GM19238 (cell line): ENCODE measurements around the gene KRT33A.

ENCODE experiments used
- DNase-seq: peaks from one replicate; pipeline ENCODE4 v3.0.0; 2011; ENCODE audit warnings: low spot score; ENCODE audit not compliant: insufficient read length

Gene KRT33A

GRCh38 chr17:41329279-41329948, 21.2 kb downstream of the KRT33A start:
- DNase-seq = no peak

- DNase-seq = no peak
These were observed 22.4 kb downstream of the KRT33A start for GRCh38 chr17:41328207-41328606.

DNA sequence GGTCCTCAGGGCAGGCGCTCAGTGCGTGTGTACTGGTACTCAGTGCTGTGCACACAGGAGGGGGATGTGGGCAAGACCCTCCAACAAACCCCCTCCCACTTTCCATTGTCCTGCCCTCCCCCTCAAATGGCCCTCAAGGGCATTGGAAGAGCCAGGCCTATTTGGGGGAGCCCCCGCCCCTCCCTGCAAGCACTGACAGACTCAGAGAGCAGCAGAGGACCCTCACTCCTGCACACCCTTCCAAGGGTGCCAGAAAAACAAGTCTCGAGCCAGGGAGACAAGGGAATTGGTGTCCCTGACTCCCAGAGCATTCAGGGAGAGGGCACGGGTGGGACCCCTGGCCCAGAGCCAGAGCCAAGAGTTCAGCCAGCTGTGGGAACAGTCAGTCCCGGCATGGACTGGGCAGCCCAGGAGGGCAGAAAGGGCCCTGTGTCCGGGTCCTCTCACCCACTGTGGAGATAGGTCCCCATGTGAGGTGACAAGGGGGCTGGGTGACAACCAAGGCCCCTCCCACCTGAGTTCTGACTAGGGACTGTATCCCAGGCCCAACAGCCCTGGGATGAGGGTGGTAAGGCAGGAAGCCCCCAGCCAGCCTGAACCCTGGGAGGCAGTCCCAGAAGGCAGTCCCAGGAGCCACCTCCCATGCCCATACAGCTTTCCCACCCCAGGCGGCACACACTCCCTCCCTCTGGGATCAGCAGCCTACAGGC, 23.1 kb downstream of the KRT33A start:
- no peak for DNase-seq

DNA sequence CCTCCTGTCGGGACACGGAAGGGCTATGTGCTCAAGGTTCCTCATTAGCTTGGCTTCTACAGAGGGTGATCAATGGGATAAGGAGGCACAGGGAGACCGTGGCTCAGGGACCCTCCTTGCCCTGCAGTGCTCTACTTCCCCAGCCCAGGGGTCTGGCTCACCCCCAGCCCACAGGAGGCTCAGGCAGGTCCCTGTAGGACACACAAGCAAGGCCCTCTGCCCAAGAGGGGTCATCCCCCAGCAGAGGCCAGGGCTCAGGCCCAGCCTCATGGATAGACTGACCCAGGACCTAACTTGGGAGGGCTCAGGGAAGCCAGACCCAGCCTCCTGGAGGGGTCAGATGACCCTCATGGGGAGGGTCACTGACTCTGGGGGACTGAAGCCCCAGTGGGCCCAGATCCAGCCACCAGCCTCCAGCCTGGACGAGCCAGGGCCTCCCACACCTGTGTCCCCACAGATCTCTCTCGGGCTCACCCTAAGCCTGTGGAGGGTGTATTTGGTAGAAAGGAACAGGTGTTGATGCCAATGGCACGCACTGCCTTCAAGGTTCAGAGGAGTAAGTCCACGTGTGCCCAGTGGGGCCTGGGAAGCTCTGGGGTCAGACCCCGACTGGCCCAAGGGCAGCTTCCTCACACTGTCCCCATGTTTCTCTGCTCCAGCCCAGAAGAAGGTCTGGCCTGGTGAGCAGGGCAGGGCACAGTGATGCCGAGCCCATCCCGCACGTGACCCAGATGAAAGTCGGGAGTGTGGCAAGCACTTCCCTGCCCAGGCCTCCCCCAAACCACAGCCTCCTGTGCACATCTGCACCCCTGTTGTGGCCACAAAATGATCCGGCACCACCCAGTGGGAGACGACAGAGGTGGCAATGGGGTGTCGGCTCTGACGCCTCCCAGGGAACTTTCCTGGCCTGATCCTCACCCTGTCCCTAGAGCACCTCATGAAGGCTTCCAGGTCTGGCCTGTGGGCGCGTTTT, 24.2 kb downstream of the KRT33A start:
- no peak for DNase-seq

GRCh38 chr17:41325611-41326010, 25.0 kb downstream of the KRT33A start:
- DNase-seq = no peak

DNA sequence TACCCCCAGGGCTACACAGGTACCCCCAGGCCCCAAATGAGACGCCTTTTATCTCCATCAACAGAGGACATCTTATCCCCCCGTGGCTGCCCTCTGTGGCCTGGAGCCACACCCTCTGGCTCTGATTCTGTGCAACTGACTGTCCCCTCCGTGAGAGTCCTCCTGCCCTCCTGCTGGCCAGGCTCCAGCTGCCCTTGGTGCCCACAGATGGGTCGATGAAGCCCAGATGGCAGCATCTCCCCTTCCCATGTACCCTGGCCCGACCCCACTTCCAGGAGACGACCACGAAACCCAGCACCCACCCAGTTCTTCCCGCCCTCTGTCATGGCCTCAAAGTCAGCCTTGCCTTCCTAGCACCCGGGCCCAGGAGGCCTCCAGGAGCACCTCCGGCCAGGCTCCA, 25.5 kb downstream of the KRT33A start:
- no peak for DNase-seq

DNA sequence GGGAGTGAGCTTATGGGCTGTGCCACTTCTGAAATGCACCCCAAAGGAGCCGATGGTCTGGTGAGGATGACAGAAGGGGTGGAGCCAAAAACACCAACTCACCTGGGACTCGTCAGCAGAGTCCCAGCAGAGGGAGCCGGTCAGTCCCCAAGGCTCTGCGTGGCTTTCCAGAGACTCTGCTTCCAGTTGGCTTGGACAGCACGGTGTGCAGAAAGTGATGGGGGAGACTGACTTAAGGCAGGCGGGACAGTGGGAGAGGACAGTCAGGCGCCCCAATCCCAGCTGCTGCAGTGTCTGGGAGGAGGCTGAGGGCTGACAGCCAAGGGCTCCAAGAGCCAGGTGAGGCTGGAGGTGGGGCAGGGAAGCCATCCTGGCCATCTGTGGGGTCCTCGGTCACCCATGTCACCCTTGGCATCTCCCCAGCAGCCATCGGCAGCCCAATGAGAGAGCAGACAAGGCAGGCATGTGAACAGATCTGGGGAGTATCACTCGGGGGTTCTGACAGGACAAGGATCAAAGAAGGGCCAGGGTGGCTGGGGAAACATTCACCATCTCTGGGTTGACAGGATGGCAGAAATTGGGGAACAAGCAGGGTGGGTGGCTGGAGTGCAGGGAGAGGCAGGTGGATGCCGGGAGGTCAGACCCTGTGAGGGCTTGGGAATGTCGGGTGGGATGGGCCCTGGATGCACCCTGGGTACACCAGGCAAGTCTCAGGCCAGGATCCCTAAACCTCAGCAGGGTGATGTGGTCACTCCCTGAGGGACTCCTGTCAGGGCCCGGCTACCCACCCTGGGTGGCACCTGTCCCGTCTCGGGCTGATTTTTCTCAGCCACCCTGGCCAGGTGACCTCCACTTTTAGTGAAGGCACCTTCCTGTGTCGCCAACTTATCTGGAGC, 26.2 kb downstream of the KRT33A start:
- DNase-seq = no peak

DNA sequence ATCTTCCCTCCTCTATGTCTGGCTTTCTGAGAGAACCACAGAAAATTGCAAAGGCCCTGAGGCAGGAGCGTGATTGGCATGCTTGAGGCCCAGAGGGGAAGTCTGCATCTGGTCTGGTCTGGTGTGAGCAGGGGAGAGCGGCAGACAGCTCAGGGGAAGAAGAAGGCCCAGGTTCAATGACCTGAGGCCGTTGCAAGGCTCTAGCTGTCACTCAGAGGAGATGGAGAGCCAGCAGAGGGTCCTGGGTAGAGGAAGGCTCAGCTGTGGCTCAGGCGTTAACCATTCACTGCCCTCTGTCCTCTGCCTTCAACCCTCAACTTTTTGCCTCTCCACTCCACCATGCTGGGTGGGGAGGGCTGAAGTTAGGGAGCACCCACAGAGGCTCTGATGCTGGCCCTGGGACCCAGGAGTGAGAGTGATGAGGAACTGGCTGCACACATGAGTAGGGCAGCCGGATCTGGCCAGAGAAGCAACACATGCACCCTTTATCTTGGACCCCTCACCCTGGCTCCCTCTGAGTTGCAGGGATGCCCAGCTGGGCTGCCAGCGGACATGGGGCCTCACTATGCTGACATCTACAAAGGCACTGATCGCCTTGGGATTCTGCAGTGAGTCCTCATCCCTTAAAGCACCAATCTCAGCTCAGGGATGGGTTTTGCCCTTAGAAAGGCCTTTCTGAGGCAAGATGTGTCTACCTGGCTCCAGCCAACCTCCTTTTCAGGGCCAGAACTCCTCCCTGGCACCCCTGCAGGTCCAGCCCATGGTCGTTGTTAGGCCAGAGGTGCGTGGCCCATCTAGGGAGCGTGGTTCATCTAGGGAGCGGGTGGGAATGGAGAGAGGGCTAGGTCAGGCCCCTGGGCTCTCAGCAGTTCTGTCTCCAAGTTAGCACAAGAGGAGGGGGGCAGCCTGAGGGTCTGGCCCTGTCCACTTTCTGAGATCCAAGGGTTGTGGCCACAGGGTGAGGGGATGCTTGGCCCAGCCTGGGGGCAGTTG, 27.4 kb downstream of the KRT33A start:
- no peak for DNase-seq

GRCh38 chr17:41322094-41322902, 28.3 kb downstream of the KRT33A start:
- no peak for DNase-seq

DNA sequence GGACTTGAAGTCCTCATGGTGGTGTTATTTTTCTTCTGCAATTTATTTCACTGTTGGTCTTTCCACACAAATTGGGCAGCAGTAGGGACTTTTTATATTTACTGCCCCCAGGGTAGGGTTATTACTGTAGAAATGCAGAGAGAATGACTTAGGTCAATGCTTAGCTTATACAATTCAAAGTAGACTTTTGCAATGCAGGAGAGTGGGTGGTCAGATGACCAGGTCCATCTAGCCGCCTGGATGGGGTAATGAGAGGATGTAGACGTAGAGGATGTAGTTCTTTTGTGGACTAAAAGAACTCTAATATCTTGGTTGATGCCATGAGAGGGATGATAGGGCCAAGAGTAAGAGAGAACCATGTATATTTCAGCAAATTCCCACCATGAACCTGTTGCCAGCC, 32.4 kb downstream of the KRT33A start:
- no peak for DNase-seq

DNA sequence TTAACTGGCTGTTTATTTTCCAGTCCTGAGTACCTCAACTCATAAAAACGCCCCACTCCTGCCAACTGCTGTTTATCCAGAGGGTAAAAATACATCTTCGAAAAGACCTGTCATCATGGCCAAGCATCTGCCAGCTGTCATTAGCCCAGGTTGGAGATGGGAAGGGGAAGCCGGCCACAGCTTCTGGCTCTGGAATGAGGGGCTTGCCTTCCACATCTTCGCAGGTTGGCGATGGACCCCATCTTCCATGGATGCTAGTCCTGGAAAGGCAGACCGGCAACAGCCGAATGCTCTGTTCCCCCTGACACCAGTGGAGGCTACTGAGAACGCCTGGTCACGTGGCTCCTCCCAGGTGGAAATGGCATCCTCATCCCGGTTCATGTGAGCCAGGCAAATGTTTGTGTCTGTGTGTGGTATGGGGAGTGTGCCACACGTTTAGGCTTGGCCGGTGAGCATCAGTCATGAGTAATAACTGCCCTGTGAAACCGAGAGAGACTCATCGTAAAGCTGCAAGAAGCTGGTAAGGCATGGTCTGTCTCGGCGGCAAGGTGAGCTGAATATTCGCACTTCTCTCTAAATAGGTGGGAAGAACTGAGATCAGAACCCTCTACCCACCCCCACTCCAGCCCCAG, 34.7 kb downstream of the KRT33A start:
- no peak for DNase-seq

- DNase-seq = no peak
These were observed 35.3 kb downstream of the KRT33A start, which contains the start of gene KRTAP17-1 for GRCh38 chr17:41315204-41315794. KRTAP17-1 (minus strand) TSS chr17:41315710; CDS start chr17:41315650, 60 bp downstream.

DNA sequence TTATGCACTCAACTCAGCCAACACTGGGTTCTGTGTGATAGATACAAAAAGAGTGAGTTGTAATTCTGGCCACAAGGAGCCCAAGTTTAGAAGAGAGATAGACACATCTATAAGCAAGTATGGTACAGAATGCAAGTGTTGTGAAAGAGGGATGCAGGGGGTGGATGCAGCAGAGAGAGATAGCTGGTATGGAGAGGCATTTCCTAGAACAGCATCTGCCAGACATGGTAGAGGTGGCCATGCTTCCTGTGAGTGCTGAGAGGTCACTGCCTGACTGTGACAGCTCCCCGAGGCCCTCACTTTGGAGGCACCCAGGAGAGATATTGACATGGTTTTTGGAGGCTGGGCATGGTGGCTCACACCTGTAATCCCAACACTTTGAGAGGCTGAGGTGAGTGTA, 39.5 kb downstream of the KRT33A start:
- DNase-seq = no peak

DNA sequence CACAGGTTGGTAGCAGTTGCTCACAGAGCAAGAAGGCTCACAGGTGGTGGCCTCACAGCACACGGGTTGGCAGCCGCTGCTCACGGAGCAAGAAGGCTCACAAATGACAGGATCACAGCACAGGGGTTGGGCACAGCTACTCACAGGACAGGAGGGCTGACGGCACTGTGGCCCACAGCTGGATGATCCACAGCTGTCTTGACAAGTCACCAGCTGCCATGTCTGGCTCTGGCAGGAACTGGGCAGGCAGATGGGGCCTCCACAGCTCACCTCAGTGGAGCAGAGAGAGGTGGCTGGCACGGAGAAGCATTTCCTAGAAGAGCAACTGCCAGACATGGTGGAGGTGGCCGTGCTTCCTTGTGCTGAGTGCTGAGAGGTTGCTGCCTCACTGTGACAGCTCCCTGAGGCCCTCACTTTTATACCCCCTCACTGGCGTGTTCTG, 41.7 kb downstream of the KRT33A start, which contains the start of gene KRTAP16-1:
Gene KRTAP16-1 (minus strand): TSS at position 392 of the 442 bp plus-strand sequence. CDS start 56 bp downstream, at position 336.
- DNase-seq = no peak

- no peak for DNase-seq
These were observed 42.2 kb downstream of the KRT33A start for GRCh38 chr17:41308251-41308917.

- no peak for DNase-seq
These were observed 43.0 kb downstream of the KRT33A start for GRCh38 chr17:41307647-41308046.

DNA sequence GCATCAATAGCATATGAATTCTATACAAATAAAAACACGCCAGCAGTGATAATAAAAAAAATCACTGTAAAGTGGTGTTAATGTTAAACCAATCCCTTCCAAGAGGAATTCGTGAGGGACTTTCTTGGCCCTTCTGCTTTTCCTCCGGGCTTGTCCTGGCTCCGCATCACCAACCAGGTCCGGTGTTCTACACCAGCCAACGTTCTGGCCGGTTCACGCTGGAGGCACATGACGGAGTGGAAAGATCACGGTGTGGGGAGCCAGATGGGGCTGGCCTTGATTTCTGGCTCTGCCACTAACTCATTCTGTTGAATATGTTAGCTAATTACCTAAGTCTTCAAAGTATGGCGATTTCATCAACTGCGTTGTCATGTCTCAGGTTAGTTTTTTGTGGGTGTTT, 46.5 kb downstream of the KRT33A start:
- no peak for DNase-seq
